ENCODE measurements around the gene PLXNB2.
A peak's percentile ranks its signal among the peaks of the same experiment; 100 is the strongest.

PLXNB2 gene

DNA sequence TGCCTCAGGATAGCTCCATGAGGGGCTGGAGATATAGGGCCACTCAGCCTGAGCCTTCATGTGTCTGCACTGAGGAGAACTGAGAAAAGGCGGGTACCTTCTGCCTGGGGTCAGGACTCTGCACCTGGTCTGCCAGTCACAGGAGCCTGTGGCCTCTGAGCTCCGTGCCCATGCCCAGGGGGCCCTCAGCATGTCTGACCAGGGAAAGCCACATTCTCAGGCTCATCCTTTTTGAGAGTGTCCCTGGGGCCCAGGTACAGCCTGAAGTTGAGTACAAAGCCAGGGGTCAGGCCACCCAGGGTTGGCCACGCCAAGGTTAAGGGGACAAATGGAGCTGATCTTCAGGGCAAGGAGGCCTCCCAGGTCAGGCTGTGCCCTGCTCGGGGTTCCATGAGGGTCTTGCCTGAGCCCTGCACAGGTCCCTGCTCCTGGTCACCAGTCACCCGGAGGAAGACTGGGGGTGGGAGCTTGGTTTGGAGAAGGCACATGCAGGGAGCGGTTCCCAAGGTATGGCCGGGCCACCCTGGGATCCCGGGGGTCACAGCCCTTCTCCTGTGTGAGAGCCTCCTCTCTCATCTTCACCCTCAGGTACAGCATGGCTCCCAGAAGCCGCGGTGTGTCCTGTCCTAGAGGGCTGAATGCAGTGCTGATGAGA is 13.4 kb upstream of the PLXNB2 start:
- Mint-ChIP-seq H3K27ac (ENCODE audit: low read depth) (no peak overlapping the region), H3K27me3 (no peaks in the 10 kb centered on the region), H3K36me3 (ENCODE audit: insufficient read depth) (peaks cover 2% of the 10 kb centered on the region), H3K9me3 (no peaks in the 10 kb centered on the region), H3K4me1 (peaks cover 2% of the 10 kb centered on the region), H3K4me3 (no peak overlapping the region)
- DNase-seq (ENCODE audit: low spot score in 2 of 2) (no peak), ATAC-seq (replicated peaks; ENCODE audit: extremely low read depth, poor library complexity, severe bottlenecking) (no peak)

DNA sequence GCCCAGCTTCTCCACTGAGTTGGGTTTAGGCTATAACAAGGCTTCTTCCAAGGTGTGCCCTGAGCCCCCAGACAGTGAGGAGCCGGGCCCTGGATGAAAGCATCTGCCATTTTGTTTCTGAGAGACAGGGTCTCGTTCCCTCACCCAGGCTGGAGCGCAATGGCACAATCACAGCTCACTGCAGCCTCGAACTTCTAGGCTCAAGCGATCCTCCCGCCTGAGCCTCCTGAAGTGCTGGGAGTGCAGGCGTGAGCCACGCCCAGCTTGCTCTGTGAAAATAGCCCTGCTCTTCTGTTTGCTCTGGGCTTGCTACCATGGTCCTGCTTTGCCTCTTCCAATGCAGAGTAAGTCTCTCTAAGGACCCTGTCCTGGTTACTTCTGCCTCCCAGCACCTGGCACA is 12.7 kb upstream of the PLXNB2 start:
- no peaks in the 10 kb centered on the region for H3K9me3 Mint-ChIP-seq
- peaks cover 5% of the 10 kb centered on the region for H3K4me1 Mint-ChIP-seq
- H3K27ac Mint-ChIP-seq (ENCODE audit: low read depth): no peak overlapping the region
- H3K36me3 Mint-ChIP-seq (ENCODE audit: insufficient read depth): peaks cover 2% of the 10 kb centered on the region
- H3K4me3 Mint-ChIP-seq: no peak overlapping the region
- H3K27me3 Mint-ChIP-seq: no peaks in the 10 kb centered on the region
- no peak for DNase-seq (ENCODE audit: low spot score in 2 of 2)
- ATAC-seq (replicated peaks; ENCODE audit: extremely low read depth, poor library complexity, severe bottlenecking): no peak

DNA sequence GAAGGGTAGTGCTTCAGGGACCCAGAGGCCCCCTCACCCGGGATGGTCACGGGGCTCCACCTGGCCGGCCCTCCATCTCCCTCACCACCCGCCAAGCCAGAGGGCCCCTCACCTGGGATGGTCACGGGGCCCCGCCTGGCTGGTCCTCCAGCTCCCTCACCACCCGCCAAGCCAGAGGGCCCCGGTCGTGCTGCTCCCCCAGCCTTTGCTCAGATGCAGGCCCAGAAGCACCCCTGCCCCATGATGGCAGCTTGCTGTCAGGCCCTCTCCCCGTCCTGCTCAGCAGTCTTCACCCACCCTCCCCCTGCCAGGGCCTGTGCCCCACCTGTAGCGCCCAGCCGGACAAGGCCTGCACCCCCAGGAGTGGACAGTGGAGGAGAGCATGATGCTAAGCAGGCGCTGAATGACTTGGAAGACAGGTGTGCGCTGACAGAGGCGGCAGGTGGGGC is 12.1 kb upstream of the PLXNB2 start:
- Mint-ChIP-seq H3K27ac (ENCODE audit: low read depth) (no peak overlapping the region), H3K4me1 (peaks cover 11% of the 10 kb centered on the region), H3K27me3 (no peaks in the 10 kb centered on the region), H3K4me3 (no peak overlapping the region), H3K9me3 (no peaks in the 10 kb centered on the region), H3K36me3 (ENCODE audit: insufficient read depth) (peaks cover 2% of the 10 kb centered on the region)
- ATAC-seq (replicated peaks; ENCODE audit: extremely low read depth, poor library complexity, severe bottlenecking): no peak
- no peak for DNase-seq (ENCODE audit: low spot score in 2 of 2)

- H3K9me3 Mint-ChIP-seq: no peaks in the 10 kb centered on the region
Observed at GRCh38 chr22:50318698-50319411, 11.4 kb upstream of the PLXNB2 start.

DNA sequence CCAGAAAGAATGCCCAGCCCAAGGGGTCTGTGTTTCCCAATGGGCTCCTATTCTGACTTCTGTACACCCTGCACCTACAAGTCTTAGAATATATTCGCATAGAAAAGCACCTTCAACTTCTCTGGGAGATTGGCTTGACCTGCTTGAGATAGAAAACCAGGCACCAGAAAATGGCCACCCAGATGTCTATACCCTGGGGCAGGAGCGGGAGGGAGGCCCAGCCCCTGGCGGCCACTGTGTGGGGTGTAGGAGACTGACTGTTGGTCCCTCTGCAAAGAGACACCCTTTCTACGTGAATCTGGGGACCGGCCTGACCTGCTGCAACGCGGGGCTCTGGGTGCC is 10.9 kb upstream of the PLXNB2 start:
- no peak for ATAC-seq (replicated peaks; ENCODE audit: extremely low read depth, poor library complexity, severe bottlenecking)
- no peaks in the 10 kb centered on the region for H3K27me3 Mint-ChIP-seq
- H3K4me1 Mint-ChIP-seq: peaks cover 17% of the 10 kb centered on the region
- H3K27ac Mint-ChIP-seq (ENCODE audit: low read depth): no peak overlapping the region
- no peak overlapping the region for H3K4me3 Mint-ChIP-seq
- no peak for DNase-seq (ENCODE audit: low spot score in 2 of 2)
- H3K9me3 Mint-ChIP-seq: no peaks in the 10 kb centered on the region
- peaks cover 4% of the 10 kb centered on the region for H3K36me3 Mint-ChIP-seq (ENCODE audit: insufficient read depth)

More at GRCh38 chr22:50318698-50319411, 11.4 kb upstream of the PLXNB2 start:
- Mint-ChIP-seq H3K4me1 (peaks cover 17% of the 10 kb centered on the region), H3K27ac (ENCODE audit: low read depth) (no peak overlapping the region), H3K4me3 (no peak overlapping the region), H3K36me3 (ENCODE audit: insufficient read depth) (peaks cover 4% of the 10 kb centered on the region), H3K27me3 (no peaks in the 10 kb centered on the region)
- ATAC-seq (replicated peaks; ENCODE audit: extremely low read depth, poor library complexity, severe bottlenecking) (no peak), DNase-seq (ENCODE audit: low spot score in 2 of 2) (no peak)

DNA sequence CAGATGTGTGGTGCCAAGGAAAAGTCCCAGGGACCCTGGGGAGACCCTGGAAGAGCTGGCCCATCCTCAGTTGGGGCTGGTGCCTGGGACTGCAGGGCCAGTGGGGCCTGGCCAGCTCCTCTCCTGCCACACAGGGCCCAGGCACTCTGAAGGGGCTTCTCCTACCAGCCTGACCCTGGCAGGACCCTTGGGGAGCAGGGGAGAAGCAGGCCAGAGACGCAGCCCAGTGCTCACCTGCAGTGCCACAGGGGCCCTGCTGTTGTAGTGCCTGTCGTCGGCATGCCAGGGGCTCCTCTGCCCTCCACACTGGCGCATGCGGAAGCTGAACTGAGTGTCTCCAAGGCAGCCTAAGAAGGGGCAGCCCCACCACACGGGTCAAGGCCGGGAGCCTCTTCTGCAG is 10.2 kb upstream of the PLXNB2 start:
- no peaks in the 10 kb centered on the region for H3K9me3 Mint-ChIP-seq
- no peaks in the 10 kb centered on the region for H3K27me3 Mint-ChIP-seq
- H3K36me3 Mint-ChIP-seq (ENCODE audit: insufficient read depth): peaks cover 4% of the 10 kb centered on the region
- no peak for ATAC-seq (replicated peaks; ENCODE audit: extremely low read depth, poor library complexity, severe bottlenecking)
- H3K4me1 Mint-ChIP-seq: peaks cover 17% of the 10 kb centered on the region
- no peak for DNase-seq (ENCODE audit: low spot score in 2 of 2)
- H3K27ac Mint-ChIP-seq (ENCODE audit: low read depth): no peak overlapping the region
- H3K4me3 Mint-ChIP-seq: no peak overlapping the region

- peaks cover 4% of the 10 kb centered on the region for H3K36me3 Mint-ChIP-seq (ENCODE audit: insufficient read depth)
- H3K4me3 Mint-ChIP-seq: no peak overlapping the region
- peaks cover 17% of the 10 kb centered on the region for H3K4me1 Mint-ChIP-seq
- no peaks in the 10 kb centered on the region for H3K27me3 Mint-ChIP-seq
- ATAC-seq (replicated peaks; ENCODE audit: extremely low read depth, poor library complexity, severe bottlenecking) (no peak), DNase-seq (ENCODE audit: low spot score in 2 of 2) (no peak)
- H3K9me3 Mint-ChIP-seq: no peaks in the 10 kb centered on the region
- no peak overlapping the region for H3K27ac Mint-ChIP-seq (ENCODE audit: low read depth)
Observed at GRCh38 chr22:50317178-50317577, 9.7 kb upstream of the PLXNB2 start.

- DNase-seq (ENCODE audit: low spot score in 2 of 2) (no peak), ATAC-seq (replicated peaks; ENCODE audit: extremely low read depth, poor library complexity, severe bottlenecking) (no peak)
- Mint-ChIP-seq H3K27ac (ENCODE audit: low read depth) (no peak overlapping the region), H3K4me3 (no peak overlapping the region), H3K4me1 (peaks cover 17% of the 10 kb centered on the region), H3K36me3 (ENCODE audit: insufficient read depth) (peaks cover 4% of the 10 kb centered on the region), H3K27me3 (no peaks in the 10 kb centered on the region), H3K9me3 (no peaks in the 10 kb centered on the region)
Observed at GRCh38 chr22:50316114-50317065, 8.9 kb upstream of the PLXNB2 start.

GRCh38 chr22:50315289-50316113 is 8.1 kb upstream of the PLXNB2 start:
- ATAC-seq (replicated peaks; ENCODE audit: extremely low read depth, poor library complexity, severe bottlenecking) (no peak), DNase-seq (ENCODE audit: low spot score in 2 of 2) (no peak)
- peaks cover 17% of the 10 kb centered on the region for H3K4me1 Mint-ChIP-seq
- H3K9me3 Mint-ChIP-seq: no peaks in the 10 kb centered on the region
- peak overlapping the region; percentile 79 for H3K4me3 Mint-ChIP-seq
- H3K27me3 Mint-ChIP-seq: no peaks in the 10 kb centered on the region
- H3K27ac Mint-ChIP-seq (ENCODE audit: low read depth): peak overlapping the region; percentile 10
- H3K36me3 Mint-ChIP-seq (ENCODE audit: insufficient read depth): peaks cover 4% of the 10 kb centered on the region

DNA sequence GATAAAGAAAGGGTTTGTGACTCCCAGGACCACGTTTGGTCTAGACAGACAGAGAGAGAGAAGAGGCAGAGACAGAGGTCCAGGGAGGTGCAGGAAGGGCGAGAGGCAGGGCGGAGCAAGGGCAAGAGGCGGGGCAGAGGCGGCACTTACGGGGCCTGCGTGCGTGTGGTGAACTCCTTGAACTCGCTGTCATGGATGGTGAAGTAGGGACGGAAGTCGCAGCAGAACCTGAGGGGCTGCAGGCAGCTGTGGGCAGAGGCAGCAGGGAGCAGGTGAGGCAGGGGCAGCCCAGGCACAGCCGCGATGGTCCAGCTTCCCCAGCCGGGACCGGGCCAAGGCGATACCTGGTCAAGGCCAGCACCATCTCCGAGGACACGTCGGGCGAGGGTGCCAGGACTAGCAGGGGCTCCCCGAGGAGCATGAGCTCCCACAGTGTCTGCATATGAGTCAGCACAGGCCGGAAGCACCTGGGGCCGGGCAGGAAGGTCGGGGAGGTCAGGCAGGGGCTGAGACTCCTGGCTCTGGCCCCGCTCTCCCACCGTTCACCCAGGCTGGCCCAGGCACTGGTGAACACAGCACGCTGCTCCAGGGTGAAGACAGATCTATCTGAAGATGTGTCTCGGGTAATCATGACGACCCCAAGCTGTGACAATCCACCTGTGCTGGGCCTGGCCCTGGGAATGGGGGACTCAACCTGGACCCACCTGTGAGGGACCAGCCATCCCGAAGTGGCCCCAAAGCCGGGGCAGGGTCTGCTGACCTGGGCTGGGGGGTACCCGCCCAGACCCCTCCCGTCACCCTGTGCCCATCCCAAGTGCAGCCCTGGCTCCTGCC is 7.2 kb upstream of the PLXNB2 start:
- peaks cover 4% of the 10 kb centered on the region for H3K36me3 Mint-ChIP-seq (ENCODE audit: insufficient read depth)
- DNase-seq (ENCODE audit: low spot score in 2 of 2) (peak; percentile 51 to 61), ATAC-seq (replicated peaks; ENCODE audit: extremely low read depth, poor library complexity, severe bottlenecking) (peak; percentile 89)
- peak overlapping the region; percentile 79 for H3K4me3 Mint-ChIP-seq
- no peaks in the 10 kb centered on the region for H3K27me3 Mint-ChIP-seq
- H3K9me3 Mint-ChIP-seq: no peaks in the 10 kb centered on the region
- peak overlapping the region; percentile 45 for H3K27ac Mint-ChIP-seq (ENCODE audit: low read depth)
- peaks cover 17% of the 10 kb centered on the region for H3K4me1 Mint-ChIP-seq

DNA sequence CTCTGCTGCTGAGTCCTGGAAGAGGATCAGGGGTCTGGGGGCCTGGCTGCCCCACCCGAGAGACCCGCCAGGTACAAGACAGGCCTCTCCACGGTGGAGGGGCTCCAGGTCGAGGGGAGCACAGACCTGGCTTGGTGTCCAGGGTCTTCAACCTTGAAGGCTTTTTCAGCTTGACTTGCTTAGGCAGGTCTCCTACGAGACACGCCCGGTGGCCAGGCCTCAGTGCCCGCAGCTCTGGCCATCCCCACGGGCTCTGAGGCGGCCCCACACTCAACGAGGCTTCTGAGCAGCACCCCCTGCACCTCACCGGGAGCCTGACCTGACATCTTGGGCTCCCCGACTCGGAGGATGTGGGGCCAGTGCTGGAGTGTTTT is 6.6 kb upstream of the PLXNB2 start:
- DNase-seq (ENCODE audit: low spot score in 2 of 2): no peak
- H3K27ac Mint-ChIP-seq (ENCODE audit: low read depth): peak overlapping the region; percentile 45

More for the DNA sequence above, 6.6 kb upstream of the PLXNB2 start:
- no peaks in the 10 kb centered on the region for H3K27me3 Mint-ChIP-seq
- peaks cover 17% of the 10 kb centered on the region for H3K4me1 Mint-ChIP-seq
- no peaks in the 10 kb centered on the region for H3K9me3 Mint-ChIP-seq
- peak overlapping the region; percentile 79 for H3K4me3 Mint-ChIP-seq
- ATAC-seq (replicated peaks; ENCODE audit: extremely low read depth, poor library complexity, severe bottlenecking): no peak
- peaks cover 4% of the 10 kb centered on the region for H3K36me3 Mint-ChIP-seq (ENCODE audit: insufficient read depth)

Data from central memory CD8-positive, alpha-beta T cell (primary cell).